HEK293 (cell line): ENCODE data around the gene DCUN1D3.
"Not testable (repeated sequence)": the region's sequence is repeated elsewhere in the genome, so short reads cannot be mapped to it uniquely, and the experiment has no call there.

Experiments
- CTCF ChIA-PET: fragments of 350-600 bp; formaldehyde crosslinking; extraction: SDS; loops from one replicate; lab custom pipeline; 2021; ENCODE audit warnings: antibody characterized with exemption; lab: Yijun Ruan, JAX
- POLR2A ChIA-PET: fragments of 300-600 bp; formaldehyde crosslinking; extraction: SDS; loops from one replicate; lab custom pipeline; 2020; ENCODE audit warnings: antibody characterized with exemption, inconsistent platforms; lab: Yijun Ruan, JAX
- H3K27ac ChIP-seq: fragments of 200-500 bp; sonication (Bioruptor generic); 2 replicates; pipeline ENCODE4 v1.5.1; 2014; ENCODE audit warnings: low read depth, low read length, control low read depth, inconsistent platforms; ENCODE audit errors: extremely low read depth
- H3K36me3 ChIP-seq, 2 experiments: fragments of 200-500 bp in 1 of 2; sonication (Bioruptor generic) in 1 of 2; 1 replicate in 1 of 2; 2 replicates in 1 of 2; pipeline ENCODE4 v1.5.1; 2014 to 2017; ENCODE audit warnings: inconsistent platforms in 2 of 2, low read length in 2 of 2; ENCODE audit not compliant: control insufficient read depth in 2 of 2, insufficient read depth in 1 of 2
- H3K4me1 ChIP-seq: fragments of 200-500 bp; sonication (Bioruptor generic); 2 replicates; pipeline ENCODE4 v1.5.1; 2014; ENCODE audit warnings: mild to moderate bottlenecking, low read length, inconsistent platforms; ENCODE audit not compliant: control insufficient read depth, insufficient read depth
- H3K4me3 ChIP-seq: 2 replicates; pipeline ENCODE4 v1.5.1; 2011; ENCODE audit warnings: low read depth, mild to moderate bottlenecking, control low read depth, low read length, moderate library complexity
- H3K9me3 ChIP-seq: fragments of 200-500 bp; sonication (Bioruptor generic); 2 replicates; pipeline ENCODE4 v1.5.1; 2014; ENCODE audit warnings: low read depth, low read length, inconsistent platforms; ENCODE audit not compliant: control insufficient read depth, insufficient read depth
- BCL6B ChIP-seq: fragments of 450-650 bp; formaldehyde crosslinking; IDR thresholded peaks from 2 replicates; pipeline ENCODE4 v1.5.1; 2017; ENCODE audit warnings: missing biosample characterization, missing genetic modification characterization
- HOXC10 ChIP-seq: sonication (generic); formaldehyde crosslinking; IDR thresholded peaks from 2 replicates; pipeline ENCODE4 v1.8.1; 2023; ENCODE audit warnings: mild to moderate bottlenecking, missing genetic modification reagents
- REST ChIP-seq: fragments of 450-650 bp; formaldehyde crosslinking; IDR thresholded peaks from 2 replicates; pipeline ENCODE4 v1.5.1; 2016; ENCODE audit warnings: missing biosample characterization, missing genetic modification characterization
- SETDB1 ChIP-seq: IDR thresholded peaks from one replicate; pipeline ENCODE4 v1.6.1; 2017; ENCODE audit warnings: mild to moderate bottlenecking, low read length, moderate library complexity, mixed read lengths; ENCODE audit not compliant: insufficient read length
- TCF7L2 ChIP-seq: IDR thresholded peaks from 2 replicates; pipeline ENCODE4 v1.6.1; 2011; ENCODE audit warnings: low read depth, mild to moderate bottlenecking, inconsistent platforms, low read length, moderate library complexity, borderline replicate concordance
- ZFP41 ChIP-seq: fragments of 450-650 bp; formaldehyde crosslinking; IDR thresholded peaks from 2 replicates; pipeline ENCODE4 v1.5.1; 2016; ENCODE audit warnings: missing biosample characterization, missing genetic modification characterization, borderline replicate concordance
- ZIC2 ChIP-seq: fragments of 450-650 bp; formaldehyde crosslinking; IDR thresholded peaks from 2 replicates; pipeline ENCODE4 v1.5.1; 2016; ENCODE audit warnings: missing biosample characterization, missing genetic modification characterization
- ZNF366 ChIP-seq: fragments of 450-650 bp; formaldehyde crosslinking; conservative IDR thresholded peaks from 2 replicates; pipeline ENCODE4 v1.5.1; 2016; ENCODE audit warnings: missing biosample characterization, missing genetic modification characterization
- ZNF510 ChIP-seq: fragments of 450-650 bp; formaldehyde crosslinking; IDR thresholded peaks from 2 replicates; pipeline ENCODE4 v1.5.1; 2018; ENCODE audit warnings: mild to moderate bottlenecking, missing genetic modification characterization, missing biosample characterization; ENCODE audit not compliant: insufficient replicate concordance
- ZNF529 ChIP-seq: fragments of 450-650 bp; formaldehyde crosslinking; IDR thresholded peaks from 2 replicates; pipeline ENCODE4 v1.5.1; 2017; ENCODE audit warnings: missing genetic modification characterization, missing biosample characterization; ENCODE audit not compliant: insufficient replicate concordance
- ZNF544 ChIP-seq: fragments of 450-650 bp; formaldehyde crosslinking; IDR thresholded peaks from 2 replicates; pipeline ENCODE4 v1.5.0; 2017; ENCODE audit warnings: missing biosample characterization, missing genetic modification characterization
- ZNF660 ChIP-seq: fragments of 450-650 bp; IDR thresholded peaks from 2 replicates; pipeline ENCODE4 v1.5.1; 2018; ENCODE audit warnings: missing biosample characterization, mild to moderate bottlenecking, missing genetic modification characterization
- ZNF664 ChIP-seq: fragments of 450-650 bp; formaldehyde crosslinking; IDR thresholded peaks from 2 replicates; pipeline ENCODE4 v1.5.1; 2016; ENCODE audit warnings: missing biosample characterization, missing genetic modification characterization
- ZNF701 ChIP-seq: fragments of 450-650 bp; formaldehyde crosslinking; IDR thresholded peaks from 2 replicates; pipeline ENCODE4 v1.5.1; 2016; ENCODE audit warnings: missing biosample characterization, missing genetic modification characterization
- ZNF777 ChIP-seq: fragments of 450-650 bp; formaldehyde crosslinking; IDR thresholded peaks from 2 replicates; pipeline ENCODE4 v1.5.1; 2017; ENCODE audit warnings: missing biosample characterization, missing genetic modification characterization, borderline replicate concordance
- TF ChIP-seq, protein P1 (sequence below): fragments of 450-650 bp; formaldehyde crosslinking; IDR thresholded peaks from 2 replicates; pipeline ENCODE4 v1.5.1; 2016; ENCODE audit warnings: missing biosample characterization, missing genetic modification characterization
- TF ChIP-seq, protein P2 (sequence below): fragments of 450-650 bp; formaldehyde crosslinking; optimal IDR thresholded peaks from 2 replicates; pipeline ENCODE3; 2016; ENCODE audit warnings: missing biosample characterization, mild to moderate bottlenecking, missing genetic modification characterization

DCUN1D3 gene

GRCh38 chr16:20866145-20866772, 33.9 kb downstream of the DCUN1D3 start (continued):
- TF ChIP-seq REST (tag by site-specific recombination) (no peak), HOXC10 (no peak), ZNF664 (tag by site-specific recombination) (no peak), ZIC2 (peak; percentile 70), ZNF529 (tag by site-specific recombination) (no peak), ZNF510 (tag by site-specific recombination) (no peak), TCF7L2 (no peak), ZNF544 (tag by site-specific recombination) (no peak), ZFP41 (tag by site-specific recombination) (no peak), ZNF660 (tag by site-specific recombination) (0 out of 2 replicates have a peak, but pooled peaks have one; percentile 36), ZNF701 (no peak)
- TF ChIP-seq, protein P1, sequence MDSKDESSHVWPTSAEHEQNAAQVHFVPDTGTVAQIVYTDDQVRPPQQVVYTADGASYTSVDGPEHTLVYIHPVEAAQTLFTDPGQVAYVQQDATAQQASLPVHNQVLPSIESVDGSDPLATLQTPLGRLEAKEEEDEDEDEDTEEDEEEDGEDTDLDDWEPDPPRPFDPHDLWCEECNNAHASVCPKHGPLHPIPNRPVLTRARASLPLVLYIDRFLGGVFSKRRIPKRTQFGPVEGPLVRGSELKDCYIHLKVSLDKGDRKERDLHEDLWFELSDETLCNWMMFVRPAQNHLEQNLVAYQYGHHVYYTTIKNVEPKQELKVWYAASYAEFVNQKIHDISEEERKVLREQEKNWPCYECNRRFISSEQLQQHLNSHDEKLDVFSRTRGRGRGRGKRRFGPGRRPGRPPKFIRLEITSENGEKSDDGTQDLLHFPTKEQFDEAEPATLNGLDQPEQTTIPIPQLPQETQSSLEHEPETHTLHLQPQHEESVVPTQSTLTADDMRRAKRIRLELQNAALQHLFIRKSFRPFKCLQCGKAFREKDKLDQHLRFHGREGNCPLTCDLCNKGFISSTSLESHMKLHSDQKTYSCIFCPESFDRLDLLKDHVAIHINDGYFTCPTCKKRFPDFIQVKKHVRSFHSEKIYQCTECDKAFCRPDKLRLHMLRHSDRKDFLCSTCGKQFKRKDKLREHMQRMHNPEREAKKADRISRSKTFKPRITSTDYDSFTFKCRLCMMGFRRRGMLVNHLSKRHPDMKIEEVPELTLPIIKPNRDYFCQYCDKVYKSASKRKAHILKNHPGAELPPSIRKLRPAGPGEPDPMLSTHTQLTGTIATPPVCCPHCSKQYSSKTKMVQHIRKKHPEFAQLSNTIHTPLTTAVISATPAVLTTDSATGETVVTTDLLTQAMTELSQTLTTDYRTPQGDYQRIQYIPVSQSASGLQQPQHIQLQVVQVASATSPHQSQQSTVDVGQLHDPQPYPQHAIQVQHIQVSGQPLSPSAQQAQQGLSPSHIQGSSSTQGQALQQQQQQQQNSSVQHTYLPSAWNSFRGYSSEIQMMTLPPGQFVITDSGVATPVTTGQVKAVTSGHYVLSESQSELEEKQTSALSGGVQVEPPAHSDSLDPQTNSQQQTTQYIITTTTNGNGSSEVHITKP (tag by site-specific recombination) = peak; percentile 95
- TF ChIP-seq, protein P2, sequence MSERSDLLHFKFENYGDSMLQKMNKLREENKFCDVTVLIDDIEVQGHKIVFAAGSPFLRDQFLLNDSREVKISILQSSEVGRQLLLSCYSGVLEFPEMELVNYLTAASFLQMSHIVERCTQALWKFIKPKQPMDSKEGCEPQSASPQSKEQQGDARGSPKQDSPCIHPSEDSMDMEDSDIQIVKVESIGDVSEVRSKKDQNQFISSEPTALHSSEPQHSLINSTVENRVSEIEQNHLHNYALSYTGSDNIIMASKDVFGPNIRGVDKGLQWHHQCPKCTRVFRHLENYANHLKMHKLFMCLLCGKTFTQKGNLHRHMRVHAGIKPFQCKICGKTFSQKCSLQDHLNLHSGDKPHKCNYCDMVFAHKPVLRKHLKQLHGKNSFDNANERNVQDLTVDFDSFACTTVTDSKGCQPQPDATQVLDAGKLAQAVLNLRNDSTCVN = no peak

DNA sequence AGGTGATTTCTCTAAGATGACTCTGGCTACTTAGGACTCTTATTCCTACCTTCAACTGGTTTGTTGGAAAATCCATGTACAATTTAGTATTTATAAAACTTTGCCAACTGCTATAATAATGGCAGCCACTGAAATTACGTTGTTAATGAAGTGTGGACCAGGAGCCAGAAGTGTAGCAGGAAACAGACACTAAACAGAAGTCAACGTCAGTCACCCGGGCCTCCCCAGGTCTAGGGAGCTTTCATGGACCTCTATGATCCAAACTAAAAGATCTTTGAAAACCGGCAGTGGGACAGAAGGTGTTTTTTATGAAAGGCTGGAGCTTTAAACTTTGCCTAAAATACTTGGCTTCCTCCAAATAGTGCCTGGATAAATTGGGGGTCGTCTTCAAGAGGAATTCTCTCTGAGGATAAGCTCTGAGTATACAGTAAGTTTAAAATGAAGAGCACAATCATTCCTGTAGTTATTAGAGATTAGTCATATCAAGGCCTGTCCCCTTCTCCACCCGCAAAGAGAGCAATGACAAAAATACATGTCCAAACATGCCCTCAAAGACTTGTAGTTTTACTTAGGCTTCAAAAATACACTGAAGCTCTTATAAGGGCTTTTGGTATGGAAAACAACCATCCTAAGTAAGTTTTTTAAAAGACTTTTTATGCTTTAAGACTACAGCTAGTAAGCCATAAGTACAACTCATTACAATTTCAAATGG, 34.6 kb downstream of the DCUN1D3 start:
- TF ChIP-seq ZNF366 (tag by site-specific recombination) (0 out of 2 replicates have a peak, but pooled peaks have one; percentile 24), BCL6B (tag by site-specific recombination) (peak; percentile 7; the same call in 1 of the 2 replicates), SETDB1 (no peak), ZNF777 (tag by site-specific recombination) (no peak)
- TF ChIP-seq, all 188 proteins: peak for 2
- no peaks in the 10 kb centered on the region for H3K4me1 ChIP-seq
- H3K4me3 ChIP-seq = no peak overlapping the region
- H3K9me3 ChIP-seq = no peaks in the 10 kb centered on the region
- ChIA-PET POLR2A (interaction anchor here (0.9 to 2.4 kb wide), 3 partner anchors 35 to 59 kb away, joined by 3 to 6 read pairs (median 3); partner anchors contain the start of genes DCUN1D3, ERI2, LYRM1 and REXO5), CTCF (interaction anchor here (0.6 to 1.7 kb wide), 6 partner anchors 10 to 135 kb away, joined by 3 to 7 read pairs (median 4); no protein-coding TSS in a partner anchor)
- H3K36me3 ChIP-seq = peaks cover 0 to 14% of the 10 kb centered on the region in 2 experiments; a peak in 1 of 3 replicates
- H3K27ac ChIP-seq = peak overlapping the region; percentile 67

DNA sequence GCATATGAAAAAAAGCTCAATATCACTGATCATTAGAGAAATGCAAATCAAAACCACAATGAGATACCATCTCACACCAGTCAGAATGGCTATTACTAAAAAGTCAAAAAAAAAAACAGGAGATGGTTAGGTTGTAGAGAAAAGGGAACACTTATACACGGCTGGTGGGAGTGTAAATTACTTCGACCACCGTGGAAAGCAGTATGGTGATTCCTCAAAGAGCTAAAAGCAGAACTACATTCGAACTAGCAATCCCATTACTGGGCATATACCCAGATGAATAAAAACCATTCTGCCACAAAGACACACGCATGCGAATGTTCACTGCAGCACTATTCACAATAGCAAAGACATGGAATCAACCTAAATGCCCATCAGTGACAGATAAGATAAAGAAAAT, 35.8 kb downstream of the DCUN1D3 start:
- not testable (repeated sequence) for H3K4me3 ChIP-seq, H3K9me3 ChIP-seq, H3K4me1 ChIP-seq, H3K27ac ChIP-seq
- CTCF ChIA-PET = interaction anchor here (0.7 to 1.6 kb wide), 3 partner anchors 11 to 35 kb away, joined by 3 to 4 read pairs (median 3); no protein-coding TSS in a partner anchor
- POLR2A ChIA-PET = interaction anchor here (2.4 kb wide), 1 partner anchor 36 kb away, joined by 6 read pairs; the partner anchor contains the start of genes DCUN1D3 and LYRM1
- peaks cover 0 to 24% of the 10 kb centered on the region in 2 experiments; a peak in 1 of 3 replicates for H3K36me3 ChIP-seq
